Tibial artery (tissue), 4 donors: Measurements from ENCODE around the gene KIAA0319L.
"Not testable (repeated sequence)": the region's sequence is repeated elsewhere in the genome, so short reads cannot be mapped to it uniquely, and the experiment has no call there.

Source experiments
- DNase-seq, 2 donors: peaks; one replicate each; pipeline ENCODE4 v3.0.0-alpha.2; 2019
- H3K27ac ChIP-seq, 2 donors: fragments of 200-600 bp; sonication (generic) in 1 of 2; 1 replicate in 1 of 2; 2 replicates in 1 of 2; pipeline ENCODE4 v1.5.1; 2018 to 2019; ENCODE audit warnings: mild to moderate bottlenecking in 1 of 2
- H3K27me3 ChIP-seq, 2 donors: fragments of 200-600 bp; sonication (generic) in 1 of 2; one replicate each; pipeline versions ENCODE4 v1.5.1 to v1.6.0; 2016 to 2019
- H3K36me3 ChIP-seq, 3 donors: fragments of 200-600 bp; sonication (generic) in 2 of 3; one replicate each; pipeline ENCODE4 v1.5.1; 2016 to 2019; ENCODE audit warnings: mild to moderate bottlenecking in 2 of 3
- H3K4me1 ChIP-seq, 4 donors: fragments of 200-600 bp; sonication (generic) in 2 of 4; 1 replicate in 3 of 4; 2 replicates in 1 of 4; pipeline ENCODE4 v1.5.1; 2016 to 2019
- H3K4me3 ChIP-seq, 2 donors: fragments of 200-600 bp; sonication (generic) in 1 of 2; 1 replicate in 1 of 2; 2 replicates in 1 of 2; pipeline ENCODE4 v1.5.1; 2018 to 2019; ENCODE audit warnings: mild to moderate bottlenecking in 2 of 2
- H3K9me3 ChIP-seq, 3 donors: fragments of 200-600 bp; sonication (generic) in 1 of 3; one replicate each; pipeline ENCODE4 v1.5.1; 2016 to 2019
- CTCF ChIP-seq, 2 experiments: fragments of 200-600 bp in 1 of 2; fragments of 450-650 bp in 1 of 2; IDR thresholded peaks; one replicate each; pipeline ENCODE4 v1.5.1; 2017 to 2019; ENCODE audit warnings: antibody characterized with exemption in 2 of 2, mild to moderate bottlenecking in 1 of 2, moderate library complexity in 1 of 2
- intact Hi-C: fragments of 100-400 bp; cut with DNase I; formaldehyde crosslinking; loops from one replicate; pipeline ENCODE4 v1.15.0; 2023; ENCODE audit warnings: low total_unique reads

Gene KIAA0319L

DNA sequence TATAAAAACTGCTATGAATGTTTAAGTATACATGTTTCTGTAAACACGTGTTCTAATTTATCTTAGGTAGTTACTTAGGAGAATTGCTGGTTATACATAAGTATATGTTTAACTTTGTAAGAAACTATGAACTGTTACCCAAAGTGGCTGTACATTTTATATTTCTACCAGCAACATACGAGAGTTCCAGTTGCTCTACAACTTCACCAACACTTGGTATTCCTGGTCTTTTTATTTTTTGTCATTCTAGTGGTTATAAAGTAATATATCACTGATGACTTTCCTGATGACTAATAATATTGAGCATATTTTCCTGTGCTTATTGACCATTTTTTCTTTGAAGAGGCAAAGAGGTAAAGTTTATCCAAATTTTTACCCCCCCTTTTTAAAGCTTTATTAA, 76.0 kb downstream of the KIAA0319L start:
- Histone ChIP-seq H3K36me3 (peaks cover 7 to 17% (median 12%) of the 10 kb centered on the region in 3 donors), H3K4me3 (no peak overlapping the region), H3K27me3 (no peaks in the 10 kb centered on the region), H3K27ac (no peak overlapping the region), H3K4me1 (no peaks in the 10 kb centered on the region), H3K9me3 (no peaks in the 10 kb centered on the region)
- intact Hi-C loops: no loop called here
- no peak for TF ChIP-seq CTCF (IDR thresholded peaks at IDR 0.05)
- DNase-seq: no peak

DNA sequence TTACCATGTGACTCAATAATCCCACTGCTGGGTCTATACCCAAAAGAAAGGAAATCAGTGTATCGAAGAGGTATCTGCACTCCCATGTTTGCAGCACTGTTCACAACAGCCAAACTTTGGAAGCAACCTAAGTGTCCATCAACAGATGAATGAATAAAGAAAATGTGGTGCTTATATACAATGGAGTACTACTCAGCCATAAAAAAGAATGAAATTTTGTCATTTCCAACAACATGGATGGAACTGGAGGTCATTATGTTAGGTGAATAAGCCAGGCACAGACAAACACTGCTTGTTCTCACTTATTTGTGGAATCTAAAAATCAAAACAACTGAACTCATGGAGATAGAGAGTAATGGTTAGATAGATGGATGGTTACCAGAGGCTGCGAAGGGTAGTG, 79.3 kb downstream of the KIAA0319L start:
- peaks cover 20 to 36% (median 21%) of the 10 kb centered on the region in 3 donors for H3K36me3 ChIP-seq
- no peaks in the 10 kb centered on the region for H3K9me3 ChIP-seq
- H3K4me1 ChIP-seq: no peaks in the 10 kb centered on the region
- no peak overlapping the region for H3K4me3 ChIP-seq
- no peak for DNase-seq
- intact Hi-C loops: no loop called here
- TF ChIP-seq CTCF (IDR thresholded peaks at IDR 0.05): no peak
- H3K27me3 ChIP-seq: no peaks in the 10 kb centered on the region
- no peak overlapping the region for H3K27ac ChIP-seq

DNA sequence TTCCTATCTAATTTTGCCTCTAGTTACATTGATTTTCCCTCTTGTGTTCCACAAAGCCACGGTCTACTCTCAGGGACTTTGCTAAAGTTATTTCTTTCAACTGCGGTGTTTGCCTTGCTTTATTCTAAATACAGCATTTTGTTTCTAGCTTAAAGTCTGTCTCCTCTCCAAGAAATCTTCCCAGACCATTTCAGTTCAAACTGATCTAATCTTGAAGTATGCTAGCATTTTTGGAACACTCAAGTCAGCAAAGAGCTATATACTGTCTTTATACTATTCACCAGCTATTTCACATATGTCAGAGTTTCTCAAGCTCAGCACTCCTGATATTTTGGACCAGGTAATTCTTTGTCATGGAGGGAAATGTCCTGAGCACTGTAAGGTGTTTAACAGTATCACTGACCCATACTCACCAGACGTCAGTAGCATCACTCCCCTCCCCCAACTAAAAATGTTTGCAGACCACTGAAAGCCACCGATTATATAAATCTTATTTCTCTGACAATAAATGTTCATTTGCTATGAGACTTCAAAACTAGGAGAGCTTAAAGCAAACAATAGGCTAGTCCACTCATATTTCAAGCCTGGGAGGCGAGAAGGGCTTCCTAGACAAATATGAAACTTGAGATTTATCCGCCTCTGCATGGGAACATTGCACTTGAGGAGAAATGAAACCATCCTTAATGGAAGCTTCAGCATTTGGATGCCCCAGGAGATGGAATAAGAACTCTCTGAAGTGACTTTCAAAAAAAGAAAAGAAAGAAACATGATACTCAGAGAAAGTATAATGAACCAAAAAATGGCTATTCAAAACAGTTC, 81.1 kb downstream of the KIAA0319L start:
- no peaks in the 10 kb centered on the region for H3K4me1 ChIP-seq
- intact Hi-C loops: no loop called here
- H3K9me3 ChIP-seq: no peaks in the 10 kb centered on the region
- H3K36me3 ChIP-seq: peaks cover 21 to 49% (median 30%) of the 10 kb centered on the region in 3 donors
- TF ChIP-seq CTCF (IDR thresholded peaks at IDR 0.05): no peak
- no peaks in the 10 kb centered on the region for H3K27me3 ChIP-seq
- no peak for DNase-seq
- no peak overlapping the region for H3K4me3 ChIP-seq
- H3K27ac ChIP-seq: no peak overlapping the region

DNA sequence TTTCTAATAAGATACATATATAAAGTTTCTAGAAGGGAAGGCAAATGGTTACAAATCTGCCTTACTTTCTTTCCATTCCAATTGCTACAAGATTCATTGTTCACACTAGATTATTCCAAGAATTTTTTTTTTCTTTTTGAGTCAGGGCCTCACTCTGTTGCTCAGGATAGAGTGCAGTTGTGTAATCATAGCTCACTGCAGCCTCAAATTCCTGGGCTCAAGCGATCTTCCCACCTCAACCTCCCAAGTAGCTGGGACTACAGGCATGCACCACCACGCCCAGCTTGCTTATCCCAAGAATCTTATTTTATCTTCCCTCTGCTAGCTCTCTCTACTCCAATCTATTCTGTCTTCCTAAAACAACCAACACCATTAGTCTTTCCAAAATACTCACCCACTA, 81.8 kb downstream of the KIAA0319L start:
- Histone ChIP-seq H3K27me3 (no peaks in the 10 kb centered on the region), H3K9me3 (no peaks in the 10 kb centered on the region), H3K36me3 (peaks cover 25 to 56% (median 30%) of the 10 kb centered on the region in 3 donors), H3K4me3 (no peak overlapping the region), H3K27ac (no peak overlapping the region), H3K4me1 (no peaks in the 10 kb centered on the region)
- intact Hi-C loops: no loop called here
- TF ChIP-seq CTCF (IDR thresholded peaks at IDR 0.05): no peak
- no peak for DNase-seq

GRCh38 chr1:35473216-35473615, 84.0 kb downstream of the KIAA0319L start:
- DNase-seq, intact Hi-C loops, H3K27ac ChIP-seq, H3K9me3 ChIP-seq, H3K27me3 ChIP-seq, H3K4me3 ChIP-seq, H3K4me1 ChIP-seq: not testable (repeated sequence)
- H3K36me3 ChIP-seq: peaks cover 18 to 67% (median 39%) of the 10 kb centered on the region in 3 donors

DNA sequence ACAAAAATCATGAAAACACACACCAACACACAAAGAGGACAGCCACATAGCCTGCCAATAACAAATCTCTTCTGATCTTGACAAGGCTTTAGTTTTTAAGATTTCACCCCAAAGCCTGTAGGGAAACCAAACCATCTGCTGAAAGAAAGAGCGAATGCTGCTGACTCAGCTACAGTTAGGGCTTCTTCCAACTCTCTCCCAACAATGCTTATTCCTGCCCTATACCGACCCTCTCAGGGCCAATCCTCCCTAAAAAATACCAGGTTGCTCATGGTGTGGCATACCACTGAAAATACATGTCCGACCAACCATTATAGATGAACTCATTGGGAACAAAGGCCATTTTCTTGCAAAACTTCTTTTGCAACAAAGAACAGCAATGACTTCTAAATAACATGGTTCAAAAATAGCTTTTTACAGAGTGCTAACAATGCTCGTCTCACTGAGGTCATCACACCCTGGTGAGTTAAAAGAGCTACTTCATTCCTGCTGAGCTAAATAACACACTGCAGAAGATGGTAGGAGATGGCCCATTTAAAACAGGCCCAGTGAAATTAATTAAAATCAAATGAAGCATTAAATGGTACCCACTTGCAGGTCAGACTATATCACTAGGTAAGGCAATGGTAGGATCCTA, 86.1 kb downstream of the KIAA0319L start:
- no peaks in the 10 kb centered on the region for H3K27me3 ChIP-seq
- peaks cover 13 to 64% (median 41%) of the 10 kb centered on the region in 3 donors for H3K36me3 ChIP-seq
- no peak for DNase-seq
- no peak overlapping the region for H3K4me3 ChIP-seq
- no peak overlapping the region for H3K27ac ChIP-seq
- intact Hi-C loops: no loop called here
- H3K9me3 ChIP-seq: no peaks in the 10 kb centered on the region
- H3K4me1 ChIP-seq: no peaks in the 10 kb centered on the region
- TF ChIP-seq CTCF (IDR thresholded peaks at IDR 0.05): no peak
